PC-3 (cell line): ENCODE data around the gene ADCYAP1R1.

ENCODE experiments used
- EZH2 ChIP-seq: fragments of 300-600 bp; sonication (generic); IDR thresholded peaks from one replicate; pipeline ENCODE4 v1.6.1; 2017; ENCODE audit warnings: antibody characterized with exemption, mild to moderate bottlenecking, low read length; ENCODE audit not compliant: unreplicated experiment
- EZH2phosphoT487 ChIP-seq: fragments of 300-600 bp; sonication (generic); IDR thresholded peaks from 2 replicates; pipeline ENCODE4 v1.6.1; 2018; ENCODE audit warnings: mild to moderate bottlenecking, antibody characterized with exemption, low read length, borderline replicate concordance
- TF ChIP-seq, protein P1 (sequence below): fragments of 300-600 bp; sonication (generic); conservative IDR thresholded peaks from 2 replicates; pipeline ENCODE4 v1.5.1; 2017; ENCODE audit warnings: antibody characterized with exemption, low read depth, mild to moderate bottlenecking, low read length

DNA sequence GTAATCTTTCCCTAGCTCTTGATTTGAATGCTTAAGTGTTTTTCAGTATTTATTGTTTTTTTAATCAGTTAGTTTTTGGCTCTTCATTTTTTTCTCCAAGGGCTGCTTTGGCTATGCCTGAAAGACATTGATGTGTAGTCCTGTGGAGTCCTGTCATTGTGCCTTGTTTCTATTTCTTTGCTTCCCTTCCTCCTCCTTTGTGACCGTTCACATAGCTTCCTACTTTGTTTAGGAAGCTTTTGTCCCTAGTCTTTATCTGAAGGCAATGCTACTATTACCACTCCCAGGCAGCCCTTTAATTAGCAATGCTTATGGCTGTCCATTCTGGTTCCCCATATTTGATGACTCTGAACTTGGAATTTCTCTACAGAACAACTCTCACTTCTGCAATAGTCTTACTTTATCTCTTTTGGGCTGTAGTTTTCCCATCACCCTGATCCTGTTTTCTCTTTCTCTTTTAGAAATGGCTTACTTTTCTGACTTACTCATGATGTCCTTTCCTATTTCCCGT lies 39.9 kb downstream of the ADCYAP1R1 start:
- TF ChIP-seq, protein P1, sequence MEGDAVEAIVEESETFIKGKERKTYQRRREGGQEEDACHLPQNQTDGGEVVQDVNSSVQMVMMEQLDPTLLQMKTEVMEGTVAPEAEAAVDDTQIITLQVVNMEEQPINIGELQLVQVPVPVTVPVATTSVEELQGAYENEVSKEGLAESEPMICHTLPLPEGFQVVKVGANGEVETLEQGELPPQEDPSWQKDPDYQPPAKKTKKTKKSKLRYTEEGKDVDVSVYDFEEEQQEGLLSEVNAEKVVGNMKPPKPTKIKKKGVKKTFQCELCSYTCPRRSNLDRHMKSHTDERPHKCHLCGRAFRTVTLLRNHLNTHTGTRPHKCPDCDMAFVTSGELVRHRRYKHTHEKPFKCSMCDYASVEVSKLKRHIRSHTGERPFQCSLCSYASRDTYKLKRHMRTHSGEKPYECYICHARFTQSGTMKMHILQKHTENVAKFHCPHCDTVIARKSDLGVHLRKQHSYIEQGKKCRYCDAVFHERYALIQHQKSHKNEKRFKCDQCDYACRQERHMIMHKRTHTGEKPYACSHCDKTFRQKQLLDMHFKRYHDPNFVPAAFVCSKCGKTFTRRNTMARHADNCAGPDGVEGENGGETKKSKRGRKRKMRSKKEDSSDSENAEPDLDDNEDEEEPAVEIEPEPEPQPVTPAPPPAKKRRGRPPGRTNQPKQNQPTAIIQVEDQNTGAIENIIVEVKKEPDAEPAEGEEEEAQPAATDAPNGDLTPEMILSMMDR = no peak
- TF ChIP-seq EZH2phosphoT487 (no peak), EZH2 (no peak)
